Measurements from ENCODE around the gene SH3RF3.
"Not testable (repeated sequence)": the region's sequence is repeated elsewhere in the genome, so short reads cannot be mapped to it uniquely, and the experiment has no call there.

Gene SH3RF3

GRCh38 chr2:109128616-109129355, at the start of gene SH3RF3:
Gene SH3RF3 (plus strand): TSS chr2:109129205.
- DNase-seq (ENCODE audit: low read depth), result no peak

- DNase-seq (ENCODE audit: low read depth), result no peak
Measured at GRCh38 chr2:109079590-109079989, 49.4 kb upstream of the SH3RF3 start.

DNA sequence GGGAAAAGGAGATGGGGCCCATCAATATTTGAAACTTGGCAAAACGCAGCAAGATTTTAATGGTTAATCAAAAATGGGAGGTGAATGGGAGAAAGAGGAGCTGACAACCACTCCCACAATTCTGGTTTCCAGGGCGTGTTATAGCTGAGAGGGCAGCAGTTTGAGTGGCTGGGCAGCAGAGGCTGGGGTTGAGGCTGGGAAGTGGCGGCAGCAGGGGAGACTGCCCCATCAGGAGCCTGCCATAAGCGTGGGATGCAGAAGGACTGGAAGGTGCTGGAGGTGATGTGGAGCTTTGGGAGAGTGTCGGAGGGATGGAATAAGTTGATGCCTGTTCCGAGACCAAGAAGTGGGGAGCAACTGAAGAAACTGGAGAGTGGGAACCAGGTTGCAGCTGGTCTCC, 48.9 kb upstream of the SH3RF3 start:
- DNase-seq (ENCODE audit: low read depth), result no peak

GRCh38 chr2:109080757-109081156, 48.2 kb upstream of the SH3RF3 start:
- DNase-seq (ENCODE audit: low read depth), result no peak

- DNase-seq (ENCODE audit: low read depth), result no peak
Measured at GRCh38 chr2:109081374-109081773, 47.6 kb upstream of the SH3RF3 start.

GRCh38 chr2:109083771-109084170, 45.2 kb upstream of the SH3RF3 start:
- DNase-seq (ENCODE audit: low read depth), result no peak

DNA sequence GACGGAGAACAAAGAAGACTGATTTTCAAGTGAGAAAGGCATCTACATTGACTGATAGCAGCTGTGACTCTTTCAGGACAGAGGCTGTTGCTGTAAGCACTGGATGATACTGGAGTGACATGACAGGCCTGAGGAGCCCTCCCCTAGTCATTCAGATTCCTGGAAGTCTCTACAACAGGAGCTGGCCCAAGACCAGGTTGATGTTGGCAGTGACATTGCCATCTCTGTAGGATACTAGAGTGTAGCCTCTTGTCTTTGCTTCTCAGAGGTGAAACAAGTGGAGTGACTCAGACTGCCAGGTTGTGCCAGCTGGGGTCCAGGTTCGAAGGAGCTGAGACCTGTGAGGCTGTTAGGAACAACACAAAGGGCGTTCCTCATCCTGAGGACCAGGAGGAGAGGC, 44.7 kb upstream of the SH3RF3 start:
- no peak for DNase-seq (ENCODE audit: low read depth)

DNA sequence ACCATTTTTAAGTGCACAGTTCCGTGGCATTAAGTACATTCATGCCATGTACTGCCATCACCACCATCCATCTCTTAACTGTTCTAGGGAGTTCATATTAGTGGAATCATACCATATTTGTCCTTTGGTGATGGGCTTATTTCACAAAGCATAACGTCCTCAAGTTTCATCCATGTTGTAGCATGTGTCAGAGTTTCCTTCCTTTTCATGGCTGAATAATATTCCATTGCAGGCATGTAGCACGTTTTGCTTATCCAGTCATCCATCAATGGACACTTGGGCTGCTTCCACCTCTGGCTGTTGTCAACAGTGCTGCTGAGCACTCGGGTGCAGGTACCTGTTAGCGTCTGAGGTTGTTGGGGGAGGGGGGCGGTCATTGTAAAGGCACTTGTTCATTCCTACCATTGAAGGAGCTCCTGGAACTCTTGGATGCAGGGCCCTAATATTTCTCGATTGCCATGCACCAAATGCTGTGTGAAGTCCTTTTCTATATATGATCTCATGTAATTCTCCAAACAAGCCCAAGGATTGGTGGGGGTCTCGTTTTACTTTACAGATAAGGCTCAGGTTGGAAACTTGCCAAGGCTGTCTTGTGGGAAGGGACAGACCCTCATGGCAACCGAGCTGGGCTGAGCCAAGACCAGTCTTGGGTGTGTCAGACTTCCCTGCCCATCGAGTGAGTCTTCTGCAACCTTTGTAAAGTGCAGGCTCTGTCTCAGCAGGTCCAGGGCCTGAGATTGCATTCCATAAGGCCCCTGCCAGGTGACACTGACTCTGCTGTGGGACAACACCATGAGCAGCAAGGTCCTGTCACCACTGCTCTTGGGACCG, 42.9 kb upstream of the SH3RF3 start:
- DNase-seq (ENCODE audit: low read depth), result no peak

GRCh38 chr2:109086743-109087020, 42.3 kb upstream of the SH3RF3 start:
- no peak for DNase-seq (ENCODE audit: low read depth)

DNA sequence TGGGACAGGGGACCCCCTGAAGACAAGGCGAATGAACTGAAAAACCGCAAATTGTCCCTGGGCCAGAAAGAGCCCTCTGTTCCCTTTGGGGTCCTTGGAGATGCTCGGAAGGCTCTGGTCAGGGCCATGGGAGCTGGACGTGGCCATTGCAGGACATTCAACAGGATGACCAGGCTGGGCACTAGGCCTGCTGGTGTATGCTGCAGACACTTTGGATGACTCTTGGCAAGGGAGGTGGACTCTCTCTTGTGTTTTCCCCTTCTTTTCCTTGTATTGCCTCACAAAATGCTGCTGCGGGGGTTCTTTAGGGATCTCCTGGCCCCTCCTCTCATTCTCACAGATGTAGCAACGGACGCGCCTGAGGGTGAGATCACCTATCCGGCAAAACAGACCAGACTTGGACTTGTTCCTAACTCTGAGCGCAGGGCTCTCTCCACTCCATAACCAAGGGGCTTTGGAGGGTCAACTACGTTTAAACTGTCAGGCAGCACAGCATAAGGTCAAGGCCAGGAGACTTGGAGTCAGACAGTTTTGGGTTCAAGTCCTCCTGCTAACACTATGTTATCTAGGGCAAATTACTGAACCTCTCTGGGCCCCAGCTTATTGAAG, 41.8 kb upstream of the SH3RF3 start:
- DNase-seq (ENCODE audit: low read depth), result no peak

DNA sequence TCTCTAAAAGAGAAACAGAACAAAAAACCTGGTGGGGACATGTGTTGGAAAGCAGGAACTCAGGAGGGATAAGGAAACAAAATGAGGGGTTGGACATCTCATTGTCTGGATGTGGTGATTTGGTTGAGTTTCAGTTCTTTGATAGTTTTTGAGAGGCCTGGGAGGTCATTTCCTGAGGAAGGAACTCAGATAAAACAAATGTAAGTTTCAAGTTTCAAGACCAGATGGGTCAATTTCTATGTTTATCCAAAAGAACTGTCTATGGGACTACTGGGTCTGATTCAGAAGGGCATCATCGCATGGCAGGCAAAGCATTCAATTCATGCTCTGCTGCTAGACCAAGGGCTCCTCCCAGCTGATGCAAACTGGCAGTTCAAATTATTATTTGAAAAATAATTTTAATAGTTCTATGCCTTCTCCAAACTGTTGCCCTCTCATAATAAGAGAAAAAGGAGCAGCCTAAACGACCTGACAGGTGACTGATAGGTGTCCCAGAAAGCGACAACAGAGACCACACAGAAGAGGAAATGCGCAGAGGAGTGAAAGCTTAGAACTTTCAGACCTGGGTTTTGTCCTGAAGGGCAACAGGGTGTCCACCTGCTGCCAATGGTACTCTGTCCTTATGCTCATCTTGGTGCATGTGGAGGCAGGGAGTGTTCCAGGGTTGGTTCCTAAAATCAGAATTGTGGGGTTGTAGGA, 39.3 kb upstream of the SH3RF3 start:
- no peak for DNase-seq (ENCODE audit: low read depth)

DNA sequence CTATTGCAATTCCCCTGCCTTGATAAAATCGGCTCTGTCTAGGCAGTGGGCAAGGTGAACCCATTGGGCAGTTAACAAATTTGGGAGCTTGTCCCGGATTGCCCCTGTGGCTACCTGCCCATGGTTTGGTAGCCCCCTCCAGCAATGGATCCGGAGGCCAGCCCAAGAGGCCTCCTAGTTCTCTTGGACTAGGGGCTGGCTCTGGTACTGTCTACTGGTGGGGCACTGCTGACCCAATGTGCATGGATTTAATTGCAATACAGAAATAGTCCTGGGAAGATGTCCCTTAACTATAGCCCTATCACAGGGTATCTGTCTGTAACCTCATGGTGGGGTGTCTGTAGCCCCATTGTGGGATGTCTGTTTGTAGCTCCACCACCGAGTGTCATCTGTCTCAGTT, 37.5 kb upstream of the SH3RF3 start:
- DNase-seq (ENCODE audit: low read depth), result no peak

DNA sequence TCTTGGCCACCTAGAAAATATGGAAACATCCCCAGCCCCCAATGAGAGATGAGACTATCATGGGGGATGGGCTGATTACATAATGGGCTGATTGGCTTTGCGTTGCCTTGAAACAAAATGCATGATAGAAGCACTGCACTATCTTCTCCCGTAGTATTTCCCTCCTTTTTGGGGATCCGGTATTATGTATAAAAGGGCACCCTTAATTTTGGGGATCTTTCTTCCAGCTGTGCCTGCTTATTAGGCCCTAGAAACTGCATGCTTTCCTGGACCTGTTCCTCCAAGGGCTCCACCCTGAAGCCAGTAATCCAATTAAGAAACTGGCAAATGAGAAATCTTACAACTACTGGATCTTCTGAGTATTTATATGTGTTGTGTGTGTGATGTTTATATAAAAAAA, 34.9 kb upstream of the SH3RF3 start:
- DNase-seq (ENCODE audit: low read depth), result no peak

DNA sequence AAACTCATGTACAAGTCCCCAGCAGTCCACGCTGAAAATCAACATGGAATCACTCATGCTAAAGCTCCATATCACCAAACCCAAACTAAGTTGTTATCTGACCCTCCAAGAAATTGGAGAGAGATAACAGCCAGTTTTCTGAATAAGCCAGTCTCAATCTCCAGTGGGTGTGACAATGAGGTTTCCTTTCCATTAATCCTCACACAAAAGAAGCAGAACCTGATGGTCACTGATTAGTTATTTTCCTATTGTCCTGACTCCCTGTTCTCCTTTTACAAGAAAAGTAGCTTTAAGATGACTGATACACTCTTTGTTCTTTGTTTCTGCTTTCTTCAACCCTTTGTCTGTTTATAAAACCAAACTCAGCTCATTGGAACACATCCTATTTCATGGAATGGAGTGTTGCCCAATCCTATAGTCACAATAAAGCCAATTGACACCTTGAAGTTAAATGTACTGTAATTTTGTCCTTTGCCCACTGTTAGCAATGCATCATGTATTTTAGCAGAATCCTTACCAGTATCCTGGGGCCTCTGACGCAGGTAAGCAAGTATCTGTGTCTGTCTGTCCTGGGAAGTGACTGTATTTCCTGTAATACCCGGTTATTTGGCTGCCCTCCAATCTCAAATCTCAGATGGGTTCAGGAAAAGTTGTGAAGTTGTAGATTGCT, 30.6 kb upstream of the SH3RF3 start:
- DNase-seq (ENCODE audit: low read depth), result no peak

GRCh38 chr2:109098921-109099273, 30.1 kb upstream of the SH3RF3 start:
- no peak for DNase-seq (ENCODE audit: low read depth)

DNA sequence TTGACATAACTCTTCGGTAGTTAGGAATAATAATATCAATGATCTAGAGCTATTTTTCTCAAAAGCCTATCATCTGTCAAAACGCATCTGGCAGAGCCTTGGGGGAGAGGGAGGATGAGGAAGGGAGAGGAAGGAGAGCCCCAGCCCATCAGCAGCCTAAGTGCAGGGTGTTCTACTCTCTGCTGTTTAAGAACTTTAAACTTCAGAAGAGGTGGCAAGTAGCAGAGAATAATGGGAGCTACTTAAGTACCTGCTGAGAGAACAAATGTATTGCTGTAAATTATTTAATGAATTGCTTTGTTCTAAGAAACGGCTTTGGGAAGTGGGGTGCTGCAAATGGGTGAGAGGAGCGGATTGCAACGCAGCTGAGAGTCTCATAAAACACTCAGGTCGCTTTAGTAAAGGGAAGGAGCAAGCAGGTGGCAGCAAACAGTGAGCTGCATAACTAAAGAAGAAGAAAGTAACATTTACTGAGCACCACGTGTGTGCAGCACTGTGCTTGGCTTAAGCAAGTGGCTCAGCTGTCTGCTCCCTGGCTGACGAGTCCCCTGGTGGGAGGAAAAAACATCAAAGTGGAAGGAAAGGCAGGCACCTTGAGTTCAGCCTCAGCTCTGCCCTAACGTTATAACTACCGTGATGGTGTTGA, 26.3 kb upstream of the SH3RF3 start:
- no peak for DNase-seq (ENCODE audit: low read depth)

- DNase-seq (ENCODE audit: low read depth), result no peak
Measured at GRCh38 chr2:109105113-109105512, 23.9 kb upstream of the SH3RF3 start.

DNA sequence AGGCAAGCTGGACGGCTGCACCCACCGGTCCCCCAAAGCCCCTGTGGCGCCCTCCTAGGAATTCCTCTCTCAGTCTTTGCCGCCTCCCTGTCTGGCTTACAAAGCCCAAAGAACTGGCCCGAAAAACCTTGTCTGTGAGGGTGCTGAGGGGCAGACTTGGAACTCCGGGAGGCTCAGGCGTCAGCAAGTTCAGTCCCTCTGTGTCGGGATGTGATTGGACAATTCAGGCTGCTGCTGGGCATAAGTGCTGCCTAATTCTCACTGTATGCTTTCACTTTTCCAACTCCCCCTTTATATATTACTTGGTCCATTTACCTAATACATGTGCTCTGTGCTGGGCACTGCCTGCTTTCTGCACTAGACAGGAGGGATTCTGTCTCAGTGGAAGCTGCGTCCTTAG, 20.3 kb upstream of the SH3RF3 start:
- DNase-seq (ENCODE audit: low read depth), result no peak

DNA sequence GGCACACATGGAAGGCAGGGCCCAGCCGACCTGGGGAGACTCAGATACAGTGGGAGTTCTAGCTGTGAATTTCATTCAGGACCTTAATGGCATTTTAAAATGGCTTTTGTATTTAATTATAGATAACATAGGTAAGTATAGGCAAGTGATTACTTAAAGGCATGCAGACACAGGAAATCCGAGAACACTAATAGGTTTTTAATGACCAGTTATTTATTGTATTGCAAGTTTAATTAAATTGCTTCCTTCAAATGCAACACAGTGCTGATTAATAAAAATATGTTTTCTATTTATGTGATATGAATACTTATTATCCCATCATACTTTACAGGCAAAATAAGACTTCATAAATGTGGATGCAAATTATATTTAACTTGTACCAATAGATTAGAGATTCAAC, 19.7 kb upstream of the SH3RF3 start:
- no peak for DNase-seq (ENCODE audit: low read depth)

- no peak for DNase-seq (ENCODE audit: low read depth)
Measured at GRCh38 chr2:109110170-109110569, 18.8 kb upstream of the SH3RF3 start.

DNA sequence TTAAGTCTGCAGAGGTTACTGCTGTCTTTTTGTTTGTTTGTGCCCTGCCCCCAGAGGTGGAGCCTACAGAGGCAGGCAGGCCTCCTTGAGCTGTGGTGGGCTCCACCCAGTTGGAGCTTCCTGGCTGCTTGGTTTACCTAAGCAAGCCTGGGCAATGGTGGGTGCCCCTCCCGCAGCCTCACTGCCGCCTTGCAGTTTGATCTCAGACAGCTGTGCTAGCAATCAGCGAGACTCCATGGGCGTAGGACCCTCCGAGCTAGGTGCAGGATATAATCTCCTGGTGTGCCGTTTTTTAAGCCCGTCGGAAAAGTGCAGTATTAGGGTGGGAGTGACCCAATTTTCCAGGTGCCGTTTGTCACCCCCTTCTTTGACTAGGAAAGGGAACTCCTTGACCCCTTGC, 11.8 kb upstream of the SH3RF3 start:
- not testable (repeated sequence) for DNase-seq (ENCODE audit: low read depth)

- no peak for DNase-seq (ENCODE audit: low read depth)
Measured at GRCh38 chr2:109117780-109118179, 11.2 kb upstream of the SH3RF3 start.

Measured in stimulated activated CD8-positive, alpha-beta memory T cell treated with anti-CD3 and anti-CD28 coated beads, Interleukin-4, amount 100 ng/mL, for 24 hours (primary cell).